H9 (cell line): Measurements from ENCODE around the gene ERICH6B. TPM values are rescaled to one million over a fixed set of nuclear protein-coding genes. Genes with fewer than 3 reads are reported as not detected.

ENCODE experiments used
- DNase-seq: peaks from one replicate; pipeline ENCODE4 v3.0.0-alpha.2; 2017
- H2AFZ ChIP-seq: one replicate; pipeline ENCODE4 v1.6.1; 2013; ENCODE audit warnings: mild to moderate bottlenecking, low read length, control low read depth, moderate library complexity
- H2AK5ac ChIP-seq: 2 replicates; pipeline ENCODE4 v1.6.1; 2013; ENCODE audit warnings: low read length, control low read depth, mixed read lengths; ENCODE audit not compliant: insufficient read length
- H2BK120ac ChIP-seq: one replicate; pipeline ENCODE4 v1.6.1; 2013; ENCODE audit warnings: low read depth, mild to moderate bottlenecking, low read length, control low read depth, inconsistent platforms; ENCODE audit not compliant: poor library complexity, severe bottlenecking
- H2BK12ac ChIP-seq: 2 replicates; pipeline ENCODE4 v1.6.1; 2013; ENCODE audit warnings: low read length, control low read depth, mixed read lengths, low read depth; ENCODE audit not compliant: insufficient read length
- H2BK15ac ChIP-seq: 2 replicates; pipeline ENCODE4 v1.6.1; 2013; ENCODE audit warnings: low read depth, low read length, control low read depth
- H2BK20ac ChIP-seq: one replicate; pipeline ENCODE4 v1.6.1; 2013; ENCODE audit warnings: low read depth, mild to moderate bottlenecking, low read length, control low read depth, inconsistent platforms; ENCODE audit not compliant: poor library complexity, severe bottlenecking
- H2BK5ac ChIP-seq: 2 replicates; pipeline ENCODE4 v1.6.1; 2013; ENCODE audit warnings: low read length, control low read depth, mixed read lengths; ENCODE audit not compliant: insufficient read length
- H3K14ac ChIP-seq: 2 replicates; pipeline ENCODE4 v1.6.1; 2013; ENCODE audit warnings: low read length, control low read depth; ENCODE audit not compliant: insufficient read depth
- H3K18ac ChIP-seq: 2 replicates; pipeline ENCODE4 v1.6.1; 2013; ENCODE audit warnings: low read depth, mild to moderate bottlenecking, mixed read lengths, low read length, control low read depth; ENCODE audit not compliant: insufficient read length
- H3K23ac ChIP-seq: 2 replicates; pipeline ENCODE4 v1.6.1; 2013; ENCODE audit warnings: low read length, control low read depth, mixed read lengths, low read depth; ENCODE audit not compliant: insufficient read length
- H3K23me2 ChIP-seq: 2 replicates; pipeline ENCODE4 v1.6.1; 2013; ENCODE audit warnings: low read depth, mild to moderate bottlenecking, mixed read lengths, low read length, control low read depth; ENCODE audit not compliant: insufficient read length, poor library complexity, severe bottlenecking
- H3K27ac ChIP-seq: 2 replicates; pipeline ENCODE4 v1.5.1; 2013; ENCODE audit warnings: low read length, control low read depth, mixed read lengths, low read depth; ENCODE audit not compliant: insufficient read length
- H3K27me3 ChIP-seq: 2 replicates; pipeline ENCODE4 v1.6.1; 2013; ENCODE audit warnings: low read length, control low read depth, inconsistent platforms; ENCODE audit not compliant: insufficient read depth
- H3K4ac ChIP-seq: 2 replicates; pipeline ENCODE4 v1.6.1; 2013; ENCODE audit warnings: low read depth, mild to moderate bottlenecking, control low read depth, inconsistent platforms, low read length, moderate library complexity
- H3K4me1 ChIP-seq: 2 replicates; pipeline ENCODE4 v1.6.1; 2013; ENCODE audit warnings: low read length, control low read depth, inconsistent platforms; ENCODE audit not compliant: insufficient read depth
- H3K4me2 ChIP-seq: 2 replicates; pipeline ENCODE4 v1.6.1; 2013; ENCODE audit warnings: low read length, control low read depth, mixed read lengths; ENCODE audit not compliant: insufficient read length, insufficient read depth
- H3K56ac ChIP-seq: 2 replicates; pipeline ENCODE4 v1.6.1; 2013; ENCODE audit warnings: low read depth, mild to moderate bottlenecking, mixed read lengths, low read length, control low read depth; ENCODE audit not compliant: insufficient read length
- H3K79me1 ChIP-seq: 2 replicates; pipeline ENCODE4 v1.6.1; 2013; ENCODE audit warnings: low read depth, mild to moderate bottlenecking, moderate library complexity, low read length, control low read depth, inconsistent platforms; ENCODE audit not compliant: insufficient read depth, poor library complexity, severe bottlenecking
- H3K79me2 ChIP-seq: 2 replicates; pipeline ENCODE4 v1.6.1; 2013; ENCODE audit warnings: low read length, control low read depth, inconsistent platforms; ENCODE audit not compliant: insufficient read depth
- H3K9ac ChIP-seq: 2 replicates; pipeline ENCODE4 v1.6.1; 2013; ENCODE audit warnings: low read length, control low read depth, mixed read lengths; ENCODE audit not compliant: insufficient read length; ENCODE audit errors: extremely low read depth
- H3K9me3 ChIP-seq: one replicate; pipeline ENCODE4 v1.6.1; 2013; ENCODE audit warnings: low read depth, low read length, inconsistent platforms; ENCODE audit not compliant: control insufficient read depth
- H3T11ph ChIP-seq: one replicate; pipeline ENCODE4 v1.6.1; 2013; ENCODE audit warnings: mild to moderate bottlenecking, low read length, control low read depth, inconsistent platforms
- H4K20me1 ChIP-seq: one replicate; pipeline ENCODE4 v1.6.1; 2013; ENCODE audit not compliant: control insufficient read depth, insufficient read length, insufficient read depth
- H4K5ac ChIP-seq: 2 replicates; pipeline ENCODE4 v1.6.1; 2013; ENCODE audit warnings: low read depth, mild to moderate bottlenecking, mixed read lengths, low read length, control low read depth; ENCODE audit not compliant: insufficient read length
- H4K8ac ChIP-seq: replicated peaks from 2 replicates; pipeline ENCODE4 v1.6.1; 2013; ENCODE audit warnings: low read length, control low read depth, mixed read lengths, low read depth; ENCODE audit not compliant: insufficient read length
- H4K91ac ChIP-seq: 2 replicates; pipeline ENCODE4 v1.6.1; 2013; ENCODE audit warnings: low read depth, mild to moderate bottlenecking, moderate library complexity, mixed read lengths, low read length, control low read depth; ENCODE audit not compliant: insufficient read length
- H3K27ac Mint-ChIP-seq, 3 experiments: 2 replicates in 2 of 3; 3 replicates in 1 of 3; pipeline ENCODE4 v1.8.0; 2020 to 2021; ENCODE audit warnings: mixed read lengths in 3 of 3, mild to moderate bottlenecking in 1 of 3, moderate library complexity in 1 of 3
- H3K27me3 Mint-ChIP-seq: 2 replicates; pipeline ENCODE4 v1.8.0; 2021; ENCODE audit warnings: low read depth, mild to moderate bottlenecking, moderate library complexity, mixed read lengths
- H3K36me3 Mint-ChIP-seq, 3 experiments: 2 replicates in 2 of 3; 3 replicates in 1 of 3; pipeline ENCODE4 v1.8.0; 2020 to 2021; ENCODE audit warnings: low read depth in 3 of 3, mixed read lengths in 3 of 3; ENCODE audit not compliant: insufficient read depth in 1 of 3
- H3K4me1 Mint-ChIP-seq, 2 experiments: 2 replicates each; pipeline ENCODE4 v1.8.0; 2020; ENCODE audit warnings: mixed read lengths in 2 of 2
- H3K4me3 Mint-ChIP-seq, 2 experiments: 2 replicates in 1 of 2; 3 replicates in 1 of 2; pipeline ENCODE4 v1.8.0; 2020 to 2021; ENCODE audit warnings: mild to moderate bottlenecking in 2 of 2, mixed read lengths in 2 of 2, moderate library complexity in 1 of 2
- H3K9me3 Mint-ChIP-seq, 2 experiments: 2 replicates in 1 of 2; 3 replicates in 1 of 2; pipeline ENCODE4 v1.8.0; 2020; ENCODE audit warnings: mild to moderate bottlenecking in 2 of 2, mixed read lengths in 2 of 2, moderate library complexity in 1 of 2
- CTCF ChIP-seq: fragments of 200-600 bp; sonication (generic); conservative IDR thresholded peaks from 3 replicates; pipeline ENCODE4 v1.8.0; 2021; ENCODE audit warnings: antibody characterized with exemption, mild to moderate bottlenecking
- WGBS: extraction: QIAGEN DNeasy Blood & Tissue Kit; methylation state at CpG from one replicate; pipeline ENCODE4 v1.1.7; 2013; ENCODE audit warnings: missing lambda C conversion rate, low lambda C conversion rate, mixed read lengths; ENCODE audit not compliant: insufficient read length; ENCODE audit errors: extremely low coverage; 5-methylcytosine and 5-hydroxymethylcytosine counted together
- total RNA-seq: library from RNA; stranded (reverse); gene quantifications from 2 replicates; pipeline ENCODE4 v1.2.1, GENCODE V29; 2021

The ERICH6B gene
- total RNA-seq, 1 experiment from 2014 or later, result not detected

- Mint-ChIP-seq H3K9me3 (no peaks in the 10 kb centered on the region), H3K27ac (no peak overlapping the region; a peak in 1 of 7 replicates), H3K4me3 (no peak overlapping the region), H3K27me3 (no peaks in the 10 kb centered on the region), H3K4me1 (peaks cover 11 to 14% of the 10 kb centered on the region in 2 experiments), H3K36me3 (peaks cover 17 to 47% (median 44%) of the 10 kb centered on the region in 3 experiments; a peak in 6 of 7 replicates)
- Histone ChIP-seq H3K14ac (no peak overlapping the region), H4K5ac (no peak overlapping the region), H3K27ac (no peak overlapping the region), H4K91ac (no peak overlapping the region), H2BK5ac (no peak overlapping the region), H3K9me3 (no peaks in the 10 kb centered on the region), H2AFZ (no peak overlapping the region), H3K4ac (no peak overlapping the region), H3K18ac (no peak overlapping the region), H3K79me2 (no peaks in the 10 kb centered on the region), H3T11ph (no peak overlapping the region), H3K23ac (no peak overlapping the region), H3K56ac (no peak overlapping the region), H2BK20ac (no peak overlapping the region), H4K8ac (no peak overlapping the region), H2AK5ac (no peak overlapping the region), H3K4me2 (no peak overlapping the region), H2BK12ac (no peak overlapping the region), H2BK15ac (no peak overlapping the region), H3K27me3 (no peaks in the 10 kb centered on the region), H3K9ac (no peak overlapping the region), H3K79me1 (no peaks in the 10 kb centered on the region), H4K20me1 (no peaks in the 10 kb centered on the region), H3K4me1 (no peaks in the 10 kb centered on the region), H3K23me2 (no peaks in the 10 kb centered on the region), H2BK120ac (no peak overlapping the region)
- WGBS, result no CpG with 5 or more reads among the region's 6 CpGs
- DNase-seq, result no peak
- TF ChIP-seq CTCF, result no peak
These were observed 108.7 kb downstream of the ERICH6B start for GRCh38 chr13:45506811-45507210.
